ENCODE measurements around the gene CAMSAP1.

The CAMSAP1 gene

GRCh38 chr9:135788576-135789300, 118.6 kb downstream of the CAMSAP1 start:
- Histone ChIP-seq H3K4me1 (ENCODE audit: low read length) (no peaks in the 10 kb centered on the region), H3K9ac (ENCODE audit: low read length) (no peak overlapping the region), H3K27ac (ENCODE audit: low read length) (no peak overlapping the region), H3K4me3 (ENCODE audit: low read length) (no peak overlapping the region), H3K27me3 (ENCODE audit: low read depth, low read length) (no peaks in the 10 kb centered on the region), H3K4me2 (ENCODE audit: low read length) (no peak overlapping the region), H2AFZ (ENCODE audit: low read depth, low read length) (no peak overlapping the region), H3K9me3 (ENCODE audit: insufficient read depth, low read length) (no peaks in the 10 kb centered on the region), H3K36me3 (replicated peaks; ENCODE audit: low read depth, low read length) (no peaks in the 10 kb centered on the region), H4K20me1 (ENCODE audit: insufficient read depth, low read length) (no peaks in the 10 kb centered on the region), H3K79me2 (ENCODE audit: low read length) (no peaks in the 10 kb centered on the region)
- TF ChIP-seq CTCF (IDR thresholded peaks at IDR 0.05; ENCODE audit: low read depth, low read length) (no peak), EZH2phosphoT487 (IDR thresholded peaks at IDR 0.05; ENCODE audit: low read depth) (no peak)

GRCh38 chr9:135787776-135788575, 119.4 kb downstream of the CAMSAP1 start:
- Histone ChIP-seq H3K27me3 (ENCODE audit: low read depth, low read length) (no peaks in the 10 kb centered on the region), H3K27ac (ENCODE audit: low read length) (no peak overlapping the region), H3K9me3 (ENCODE audit: insufficient read depth, low read length) (no peaks in the 10 kb centered on the region), H4K20me1 (ENCODE audit: insufficient read depth, low read length) (no peaks in the 10 kb centered on the region), H3K4me3 (ENCODE audit: low read length) (no peak overlapping the region), H3K79me2 (ENCODE audit: low read length) (no peaks in the 10 kb centered on the region), H3K36me3 (replicated peaks; ENCODE audit: low read depth, low read length) (no peaks in the 10 kb centered on the region), H3K4me2 (ENCODE audit: low read length) (no peak overlapping the region), H3K9ac (ENCODE audit: low read length) (no peak overlapping the region), H3K4me1 (ENCODE audit: low read length) (no peaks in the 10 kb centered on the region), H2AFZ (ENCODE audit: low read depth, low read length) (no peak overlapping the region)
- TF ChIP-seq EZH2phosphoT487 (IDR thresholded peaks at IDR 0.05; ENCODE audit: low read depth), result no peak
- TF ChIP-seq CTCF (IDR thresholded peaks at IDR 0.05; ENCODE audit: low read depth, low read length), result no peak

- Histone ChIP-seq H3K27me3 (ENCODE audit: low read depth, low read length) (no peaks in the 10 kb centered on the region), H4K20me1 (ENCODE audit: insufficient read depth, low read length) (no peaks in the 10 kb centered on the region), H3K27ac (ENCODE audit: low read length) (no peak overlapping the region), H3K36me3 (replicated peaks; ENCODE audit: low read depth, low read length) (no peaks in the 10 kb centered on the region), H3K4me2 (ENCODE audit: low read length) (no peak overlapping the region), H2AFZ (ENCODE audit: low read depth, low read length) (no peak overlapping the region), H3K79me2 (ENCODE audit: low read length) (no peaks in the 10 kb centered on the region), H3K9ac (ENCODE audit: low read length) (no peak overlapping the region), H3K4me1 (ENCODE audit: low read length) (no peaks in the 10 kb centered on the region), H3K9me3 (ENCODE audit: insufficient read depth, low read length) (no peaks in the 10 kb centered on the region), H3K4me3 (ENCODE audit: low read length) (no peak overlapping the region)
- TF ChIP-seq EZH2phosphoT487 (IDR thresholded peaks at IDR 0.05; ENCODE audit: low read depth), result no peak
- no peak for TF ChIP-seq CTCF (IDR thresholded peaks at IDR 0.05; ENCODE audit: low read depth, low read length)
Measured at GRCh38 chr9:135787317-135787716, 120.0 kb downstream of the CAMSAP1 start.

GRCh38 chr9:135786146-135786690, 121.1 kb downstream of the CAMSAP1 start:
- H2AFZ ChIP-seq (ENCODE audit: low read depth, low read length), result no peak overlapping the region
- no peak overlapping the region for H3K9ac ChIP-seq (ENCODE audit: low read length)
- no peaks in the 10 kb centered on the region for H3K4me1 ChIP-seq (ENCODE audit: low read length)
- no peaks in the 10 kb centered on the region for H3K27me3 ChIP-seq (ENCODE audit: low read depth, low read length)
- no peaks in the 10 kb centered on the region for H3K79me2 ChIP-seq (ENCODE audit: low read length)
- TF ChIP-seq EZH2phosphoT487 (IDR thresholded peaks at IDR 0.05; ENCODE audit: low read depth), result no peak
- TF ChIP-seq CTCF (IDR thresholded peaks at IDR 0.05; ENCODE audit: low read depth, low read length), result no peak
- no peaks in the 10 kb centered on the region for H3K9me3 ChIP-seq (ENCODE audit: insufficient read depth, low read length)
- no peaks in the 10 kb centered on the region for H3K36me3 ChIP-seq (replicated peaks; ENCODE audit: low read depth, low read length)
- no peaks in the 10 kb centered on the region for H4K20me1 ChIP-seq (ENCODE audit: insufficient read depth, low read length)
- no peak overlapping the region for H3K4me2 ChIP-seq (ENCODE audit: low read length)
- no peak overlapping the region for H3K27ac ChIP-seq (ENCODE audit: low read length)
- H3K4me3 ChIP-seq (ENCODE audit: low read length), result no peak overlapping the region

Data from OCI-LY3 (cell line).